PC-9 (cell line): ENCODE data around the gene MBD5. TPM values are rescaled to one million over a fixed set of nuclear protein-coding genes. Genes with fewer than 3 reads are reported as not detected.

ENCODE experiments used
- BruUV-seq: library from RNA; stranded (reverse); fragments of 400-500 nt; replicated peaks from 2 replicates; lab custom pipeline; 2021; lab: Mats Ljungman, UMichigan
- CTCF ChIA-PET: fragments of 300-600 bp; sonication (Branson Sonifier 250); formaldehyde crosslinking; loops from one replicate; lab custom pipeline; 2022; ENCODE audit warnings: antibody characterized with exemption; lab: Charles Lee
- POLR2A ChIA-PET: fragments of 300-600 bp; sonication (Branson Sonifier 250); formaldehyde crosslinking; loops from one replicate; lab custom pipeline; 2022; ENCODE audit warnings: antibody characterized with exemption; ENCODE audit not compliant: unreplicated experiment; lab: Charles Lee
- DNase-seq, 2 experiments: peaks; one replicate each; pipeline versions ENCODE4 v3.0.0 to v3.0.0-alpha.2; 2015 to 2022; ENCODE audit warnings: mixed read lengths in 1 of 2
- H2AFZ ChIP-seq: fragments of 200-600 bp; sonication (generic); 2 replicates; pipeline ENCODE4 v1.8.1; 2017; ENCODE audit warnings: antibody characterized with exemption
- H3F3A ChIP-seq: fragments of 200-600 bp; sonication (generic); 2 replicates; pipeline ENCODE4 v1.8.1; 2017; ENCODE audit warnings: antibody characterized with exemption, mild to moderate bottlenecking, low read depth; ENCODE audit not compliant: insufficient read depth
- H3K27ac ChIP-seq: fragments of 200-600 bp; sonication (generic); 2 replicates; pipeline ENCODE4 v1.6.1; 2016; ENCODE audit warnings: mixed run types
- H3K27me3 ChIP-seq: fragments of 200-600 bp; sonication (generic); 2 replicates; pipeline ENCODE4 v1.6.1; 2016; ENCODE audit warnings: low read depth, mixed run types; ENCODE audit not compliant: insufficient read depth
- H3K36me3 ChIP-seq: fragments of 200-600 bp; sonication (generic); 2 replicates; pipeline ENCODE4 v1.6.1; 2016; ENCODE audit warnings: low read depth, mixed run types
- H3K4me1 ChIP-seq: fragments of 200-600 bp; sonication (generic); replicated peaks from 2 replicates; pipeline ENCODE4 v1.6.1; 2016; ENCODE audit warnings: mixed run types; ENCODE audit not compliant: insufficient read depth
- H3K4me2 ChIP-seq: fragments of 200-600 bp; sonication (generic); 2 replicates; pipeline ENCODE4 v1.6.1; 2017; ENCODE audit warnings: mixed run types
- H3K4me3 ChIP-seq: fragments of 200-600 bp; sonication (generic); 2 replicates; pipeline ENCODE4 v1.6.1; 2016; ENCODE audit warnings: mixed run types
- H3K79me2 ChIP-seq: fragments of 200-600 bp; sonication (generic); 2 replicates; pipeline ENCODE4 v1.6.1; 2017; ENCODE audit warnings: low read depth, mixed run types
- H3K9me2 ChIP-seq: fragments of 200-600 bp; sonication (generic); 2 replicates; pipeline ENCODE4 v1.8.1; 2017; ENCODE audit warnings: mild to moderate bottlenecking; ENCODE audit not compliant: insufficient read depth
- H3K9me3 ChIP-seq: fragments of 200-600 bp; sonication (generic); 2 replicates; pipeline ENCODE4 v1.8.1; 2016; ENCODE audit warnings: low read depth; ENCODE audit not compliant: insufficient read depth
- H4K20me1 ChIP-seq: fragments of 200-600 bp; sonication (generic); 2 replicates; pipeline ENCODE4 v1.8.1; 2017; ENCODE audit not compliant: insufficient read depth
- EZH2 ChIP-seq: fragments of 200-600 bp; sonication (generic); IDR thresholded peaks from 2 replicates; pipeline ENCODE4 v1.8.0; 2017; ENCODE audit warnings: antibody characterized with exemption, low read depth
- intact Hi-C: fragments of 100-400 bp; cut with micrococcal nuclease; formaldehyde crosslinking; loops from one replicate; pipeline ENCODE4 v1.10.0; 2022; ENCODE audit not compliant: unreplicated experiment
- total RNA-seq: library from RNA; stranded (reverse); gene quantifications from 2 replicates; pipeline ENCODE4 v1.2.3, GENCODE V29; 2021
- TF ChIP-seq, protein P1 (sequence below): fragments of 200-600 bp; sonication (generic); conservative IDR thresholded peaks from 2 replicates; pipeline ENCODE4 v1.6.1; 2017; ENCODE audit warnings: mixed run types, antibody characterized with exemption, mild to moderate bottlenecking, moderate library complexity

Gene MBD5
- total RNA-seq, 1 experiment from 2014 or later = 46.5 TPM

DNA sequence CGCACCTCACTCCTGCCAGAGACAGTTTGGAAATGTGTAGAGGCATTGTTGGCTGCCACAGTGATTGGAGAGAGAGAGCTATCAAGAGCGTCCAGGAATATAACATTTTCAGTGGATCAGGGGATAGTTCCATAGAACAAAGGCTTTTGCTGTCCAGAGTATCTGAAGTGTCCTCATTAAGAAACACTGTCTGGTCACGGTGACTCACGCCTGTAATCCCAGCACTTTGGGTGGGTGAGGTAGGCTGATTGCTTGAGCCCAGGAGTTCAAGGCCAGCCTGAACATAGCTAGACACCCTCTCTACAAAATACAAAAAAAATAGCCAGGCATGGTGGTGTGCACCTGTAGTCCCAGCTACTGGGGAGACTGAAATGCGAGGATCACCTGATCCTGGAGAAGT lies 231.1 kb downstream of the MBD5 start:
- no peaks in the 10 kb centered on the region for H3K27me3 ChIP-seq
- no peak overlapping the region for H3K4me2 ChIP-seq
- H3K9me2 ChIP-seq = no peaks in the 10 kb centered on the region
- intact Hi-C loops = no loop called here
- no peaks in the 10 kb centered on the region for H3K79me2 ChIP-seq
- H3K4me1 ChIP-seq = no peaks in the 10 kb centered on the region
- H3K36me3 ChIP-seq = no peaks in the 10 kb centered on the region
- H3F3A ChIP-seq = no peaks in the 10 kb centered on the region
- ChIA-PET POLR2A (no interaction called here), CTCF (no interaction called here)
- no peak for TF ChIP-seq EZH2
- TF ChIP-seq, protein P1, sequence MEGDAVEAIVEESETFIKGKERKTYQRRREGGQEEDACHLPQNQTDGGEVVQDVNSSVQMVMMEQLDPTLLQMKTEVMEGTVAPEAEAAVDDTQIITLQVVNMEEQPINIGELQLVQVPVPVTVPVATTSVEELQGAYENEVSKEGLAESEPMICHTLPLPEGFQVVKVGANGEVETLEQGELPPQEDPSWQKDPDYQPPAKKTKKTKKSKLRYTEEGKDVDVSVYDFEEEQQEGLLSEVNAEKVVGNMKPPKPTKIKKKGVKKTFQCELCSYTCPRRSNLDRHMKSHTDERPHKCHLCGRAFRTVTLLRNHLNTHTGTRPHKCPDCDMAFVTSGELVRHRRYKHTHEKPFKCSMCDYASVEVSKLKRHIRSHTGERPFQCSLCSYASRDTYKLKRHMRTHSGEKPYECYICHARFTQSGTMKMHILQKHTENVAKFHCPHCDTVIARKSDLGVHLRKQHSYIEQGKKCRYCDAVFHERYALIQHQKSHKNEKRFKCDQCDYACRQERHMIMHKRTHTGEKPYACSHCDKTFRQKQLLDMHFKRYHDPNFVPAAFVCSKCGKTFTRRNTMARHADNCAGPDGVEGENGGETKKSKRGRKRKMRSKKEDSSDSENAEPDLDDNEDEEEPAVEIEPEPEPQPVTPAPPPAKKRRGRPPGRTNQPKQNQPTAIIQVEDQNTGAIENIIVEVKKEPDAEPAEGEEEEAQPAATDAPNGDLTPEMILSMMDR = no peak
- H4K20me1 ChIP-seq = no peaks in the 10 kb centered on the region
- no TSS peak for BruUV-seq
- H3K9me3 ChIP-seq = no peaks in the 10 kb centered on the region
- no peak overlapping the region for H2AFZ ChIP-seq
- DNase-seq = no peak
- no peak overlapping the region for H3K4me3 ChIP-seq
- H3K27ac ChIP-seq = no peak overlapping the region

DNA sequence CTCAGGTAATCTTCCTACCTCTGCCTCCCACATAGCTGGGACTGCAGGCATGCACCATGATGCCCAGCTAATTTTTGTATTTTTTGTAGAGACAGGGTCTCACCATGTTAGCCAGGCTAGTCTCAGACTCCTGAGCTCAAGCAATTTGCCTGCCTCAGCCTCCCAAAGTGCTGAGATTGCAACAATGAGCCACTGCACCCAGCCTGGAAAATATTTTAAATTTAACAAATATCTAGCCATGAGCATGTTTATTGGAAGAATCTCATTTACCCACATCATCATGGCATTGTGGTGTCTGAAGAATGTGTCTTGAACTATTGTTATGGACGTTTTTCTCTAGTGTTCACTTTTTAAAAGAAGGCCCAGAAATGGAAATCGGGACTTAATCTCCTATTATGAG lies 231.8 kb downstream of the MBD5 start:
- no peak for DNase-seq
- Histone ChIP-seq H3F3A (no peaks in the 10 kb centered on the region), H2AFZ (no peak overlapping the region), H3K4me1 (no peaks in the 10 kb centered on the region), H3K4me2 (no peak overlapping the region), H3K27me3 (no peaks in the 10 kb centered on the region), H3K79me2 (no peaks in the 10 kb centered on the region), H3K36me3 (no peaks in the 10 kb centered on the region), H3K4me3 (no peak overlapping the region), H4K20me1 (no peaks in the 10 kb centered on the region), H3K9me2 (no peaks in the 10 kb centered on the region), H3K9me3 (no peaks in the 10 kb centered on the region), H3K27ac (no peak overlapping the region)
- intact Hi-C loops = no loop called here
- no peak for TF ChIP-seq EZH2
- TF ChIP-seq, protein P1 = no peak
- BruUV-seq = no TSS peak
- ChIA-PET POLR2A (no interaction called here), CTCF (no interaction called here)

DNA sequence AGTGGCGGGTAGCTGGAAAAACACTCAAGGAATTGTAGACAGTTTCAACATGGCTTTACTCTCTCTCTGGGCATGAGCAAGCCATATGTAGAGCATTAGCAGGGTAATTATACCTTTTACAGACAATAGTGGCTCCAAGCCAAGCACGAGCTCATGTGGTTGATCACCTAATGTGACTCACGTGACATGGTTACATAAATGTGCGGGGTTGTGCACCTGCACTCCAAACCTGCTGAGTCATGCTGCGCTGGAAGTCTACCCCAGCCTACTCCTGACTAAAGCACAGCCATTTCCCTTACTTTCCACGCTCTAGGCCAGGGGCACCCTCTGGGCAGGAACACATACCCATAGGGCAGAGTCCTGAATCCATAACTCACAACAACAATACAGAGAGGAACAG lies 232.8 kb downstream of the MBD5 start:
- Histone ChIP-seq H3K79me2 (no peaks in the 10 kb centered on the region), H3K27ac (no peak overlapping the region), H2AFZ (no peak overlapping the region), H3K4me2 (no peak overlapping the region), H3K9me2 (no peaks in the 10 kb centered on the region), H3K27me3 (no peaks in the 10 kb centered on the region), H3K4me1 (no peaks in the 10 kb centered on the region), H3K36me3 (no peaks in the 10 kb centered on the region), H3F3A (no peaks in the 10 kb centered on the region), H3K9me3 (no peaks in the 10 kb centered on the region), H3K4me3 (no peak overlapping the region), H4K20me1 (no peaks in the 10 kb centered on the region)
- ChIA-PET POLR2A (no interaction called here), CTCF (no interaction called here)
- TF ChIP-seq EZH2 = no peak
- TF ChIP-seq, protein P1 = no peak
- intact Hi-C loops = no loop called here
- DNase-seq = no peak
- no TSS peak for BruUV-seq
